Measurements from ENCODE around the gene ANKS1B.

DNA sequence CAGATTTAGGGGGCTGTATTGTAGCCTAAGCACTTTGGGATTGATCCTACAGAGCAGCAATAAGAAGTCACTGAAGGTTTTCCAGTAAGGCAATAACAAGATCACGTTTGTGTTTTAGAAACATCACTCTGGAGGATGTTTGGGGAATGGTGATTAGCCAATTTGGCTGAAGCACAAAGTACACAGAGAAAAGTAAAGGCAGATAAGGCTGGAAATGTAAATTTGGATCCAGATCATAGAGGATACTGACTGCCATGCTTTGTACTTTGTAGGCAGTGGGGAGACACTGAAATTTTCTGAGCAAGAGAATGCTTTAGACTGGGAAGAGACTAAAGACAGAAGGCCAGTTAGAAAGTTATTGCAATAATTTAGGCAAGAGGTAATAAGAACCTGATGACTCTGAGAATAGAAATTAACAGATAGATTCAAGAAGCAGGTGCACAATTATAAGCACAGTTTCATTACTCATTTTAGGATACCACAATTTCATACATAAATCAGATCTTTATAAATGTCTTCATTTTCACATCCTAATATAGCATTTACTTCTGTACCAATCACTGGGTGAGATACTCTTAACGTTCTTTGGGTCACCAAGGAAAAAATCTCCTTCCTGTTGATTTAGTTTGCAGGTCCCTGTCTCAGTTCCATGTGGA lies 651.7 kb downstream of the ANKS1B start:
- TF ChIP-seq, protein P1, sequence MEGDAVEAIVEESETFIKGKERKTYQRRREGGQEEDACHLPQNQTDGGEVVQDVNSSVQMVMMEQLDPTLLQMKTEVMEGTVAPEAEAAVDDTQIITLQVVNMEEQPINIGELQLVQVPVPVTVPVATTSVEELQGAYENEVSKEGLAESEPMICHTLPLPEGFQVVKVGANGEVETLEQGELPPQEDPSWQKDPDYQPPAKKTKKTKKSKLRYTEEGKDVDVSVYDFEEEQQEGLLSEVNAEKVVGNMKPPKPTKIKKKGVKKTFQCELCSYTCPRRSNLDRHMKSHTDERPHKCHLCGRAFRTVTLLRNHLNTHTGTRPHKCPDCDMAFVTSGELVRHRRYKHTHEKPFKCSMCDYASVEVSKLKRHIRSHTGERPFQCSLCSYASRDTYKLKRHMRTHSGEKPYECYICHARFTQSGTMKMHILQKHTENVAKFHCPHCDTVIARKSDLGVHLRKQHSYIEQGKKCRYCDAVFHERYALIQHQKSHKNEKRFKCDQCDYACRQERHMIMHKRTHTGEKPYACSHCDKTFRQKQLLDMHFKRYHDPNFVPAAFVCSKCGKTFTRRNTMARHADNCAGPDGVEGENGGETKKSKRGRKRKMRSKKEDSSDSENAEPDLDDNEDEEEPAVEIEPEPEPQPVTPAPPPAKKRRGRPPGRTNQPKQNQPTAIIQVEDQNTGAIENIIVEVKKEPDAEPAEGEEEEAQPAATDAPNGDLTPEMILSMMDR (IDR thresholded peaks at IDR 0.05), result no peak
- TF ChIP-seq POLR2A (IDR thresholded peaks at IDR 0.05), result no peak

Data from Peyer's patch (tissue), 4 donors.